HEK293 (cell line): ENCODE measurements around the gene TDRD9.

Experiments used
- CTCF ChIA-PET: fragments of 350-600 bp; formaldehyde crosslinking; extraction: SDS; loops from one replicate; lab custom pipeline; 2021; ENCODE audit warnings: antibody characterized with exemption; lab: Yijun Ruan, JAX
- POLR2A ChIA-PET: fragments of 300-600 bp; formaldehyde crosslinking; extraction: SDS; loops from one replicate; lab custom pipeline; 2020; ENCODE audit warnings: antibody characterized with exemption, inconsistent platforms; lab: Yijun Ruan, JAX
- H3K27ac ChIP-seq: fragments of 200-500 bp; sonication (Bioruptor generic); 2 replicates; pipeline ENCODE4 v1.5.1; 2014; ENCODE audit warnings: low read depth, low read length, control low read depth, inconsistent platforms; ENCODE audit errors: extremely low read depth
- H3K36me3 ChIP-seq, 2 experiments: fragments of 200-500 bp in 1 of 2; sonication (Bioruptor generic) in 1 of 2; 1 replicate in 1 of 2; 2 replicates in 1 of 2; pipeline ENCODE4 v1.5.1; 2014 to 2017; ENCODE audit warnings: inconsistent platforms in 2 of 2, low read length in 2 of 2; ENCODE audit not compliant: control insufficient read depth in 2 of 2, insufficient read depth in 1 of 2
- H3K4me1 ChIP-seq: fragments of 200-500 bp; sonication (Bioruptor generic); 2 replicates; pipeline ENCODE4 v1.5.1; 2014; ENCODE audit warnings: mild to moderate bottlenecking, low read length, inconsistent platforms; ENCODE audit not compliant: control insufficient read depth, insufficient read depth
- H3K4me3 ChIP-seq: 2 replicates; pipeline ENCODE4 v1.5.1; 2011; ENCODE audit warnings: low read depth, mild to moderate bottlenecking, control low read depth, low read length, moderate library complexity
- H3K9me3 ChIP-seq: fragments of 200-500 bp; sonication (Bioruptor generic); 2 replicates; pipeline ENCODE4 v1.5.1; 2014; ENCODE audit warnings: low read depth, low read length, inconsistent platforms; ENCODE audit not compliant: control insufficient read depth, insufficient read depth
- ATF2 ChIP-seq: fragments of 450-650 bp; formaldehyde crosslinking; IDR thresholded peaks from 2 replicates; pipeline ENCODE4 v1.5.1; 2016; ENCODE audit warnings: missing biosample characterization, missing genetic modification characterization, low read depth
- EGR2 ChIP-seq: fragments of 450-650 bp; formaldehyde crosslinking; IDR thresholded peaks from 2 replicates; pipeline ENCODE4 v1.5.1; 2016; ENCODE audit warnings: low read depth, missing biosample characterization, missing genetic modification characterization
- HIC1 ChIP-seq: fragments of 450-650 bp; formaldehyde crosslinking; IDR thresholded peaks from 2 replicates; pipeline ENCODE4 v1.5.1; 2016; ENCODE audit warnings: missing biosample characterization, missing genetic modification characterization
- HOXC10 ChIP-seq: sonication (generic); formaldehyde crosslinking; IDR thresholded peaks from 2 replicates; pipeline ENCODE4 v1.8.1; 2023; ENCODE audit warnings: mild to moderate bottlenecking, missing genetic modification reagents
- OSR2 ChIP-seq: fragments of 450-650 bp; formaldehyde crosslinking; IDR thresholded peaks from 2 replicates; pipeline ENCODE4 v1.5.1; 2016; ENCODE audit warnings: missing biosample characterization, missing genetic modification characterization
- PRDM10 ChIP-seq: fragments of 450-650 bp; formaldehyde crosslinking; IDR thresholded peaks from 2 replicates; pipeline ENCODE4 v1.5.1; 2016; ENCODE audit warnings: missing biosample characterization, missing genetic modification characterization
- SCRT1 ChIP-seq: fragments of 450-650 bp; formaldehyde crosslinking; IDR thresholded peaks from 2 replicates; pipeline ENCODE4 v1.5.1; 2016; ENCODE audit warnings: missing biosample characterization, missing genetic modification characterization, borderline replicate concordance
- ZBTB48 ChIP-seq: fragments of 450-650 bp; formaldehyde crosslinking; IDR thresholded peaks from 2 replicates; pipeline ENCODE4 v1.5.1; 2016; ENCODE audit warnings: missing biosample characterization, missing genetic modification characterization
- ZNF202 ChIP-seq: fragments of 450-650 bp; formaldehyde crosslinking; IDR thresholded peaks from 2 replicates; pipeline ENCODE4 v1.5.1; 2016; ENCODE audit warnings: missing biosample characterization, missing genetic modification characterization, borderline replicate concordance
- ZNF223 ChIP-seq: fragments of 450-650 bp; formaldehyde crosslinking; IDR thresholded peaks from 2 replicates; pipeline ENCODE4 v1.5.1; 2016; ENCODE audit warnings: missing biosample characterization, missing genetic modification characterization
- ZNF26 ChIP-seq: fragments of 450-650 bp; formaldehyde crosslinking; IDR thresholded peaks from 2 replicates; pipeline ENCODE4 v1.5.1; 2016; ENCODE audit warnings: missing biosample characterization, missing genetic modification characterization
- ZNF311 ChIP-seq: fragments of 450-650 bp; formaldehyde crosslinking; IDR thresholded peaks from 2 replicates; pipeline ENCODE4 v1.5.1; 2017; ENCODE audit warnings: missing biosample characterization, missing genetic modification characterization, borderline replicate concordance
- ZNF335 ChIP-seq: fragments of 450-650 bp; formaldehyde crosslinking; conservative IDR thresholded peaks from 2 replicates; pipeline ENCODE4 v1.5.1; 2016; ENCODE audit warnings: missing biosample characterization, missing genetic modification characterization
- ZNF394 ChIP-seq: fragments of 450-650 bp; formaldehyde crosslinking; IDR thresholded peaks from 2 replicates; pipeline ENCODE4 v1.5.1; 2016; ENCODE audit warnings: missing biosample characterization, missing genetic modification characterization, mild to moderate bottlenecking, moderate library complexity, borderline replicate concordance
- ZNF513 ChIP-seq: fragments of 450-650 bp; IDR thresholded peaks from 2 replicates; pipeline ENCODE4 v1.5.1; 2018; ENCODE audit warnings: missing biosample characterization, missing genetic modification characterization
- ZNF514 ChIP-seq: fragments of 450-650 bp; formaldehyde crosslinking; IDR thresholded peaks from 2 replicates; pipeline ENCODE4 v1.5.1; 2016; ENCODE audit warnings: missing biosample characterization, missing genetic modification characterization
- ZNF544 ChIP-seq: fragments of 450-650 bp; formaldehyde crosslinking; IDR thresholded peaks from 2 replicates; pipeline ENCODE4 v1.5.0; 2017; ENCODE audit warnings: missing biosample characterization, missing genetic modification characterization
- ZNF623 ChIP-seq: fragments of 450-650 bp; formaldehyde crosslinking; IDR thresholded peaks from 2 replicates; pipeline ENCODE4 v1.5.1; 2016; ENCODE audit warnings: missing biosample characterization, missing genetic modification characterization
- ZNF624 ChIP-seq: fragments of 450-650 bp; formaldehyde crosslinking; IDR thresholded peaks from 2 replicates; pipeline ENCODE4 v1.5.1; 2017; ENCODE audit warnings: missing biosample characterization, missing genetic modification characterization
- ZNF660 ChIP-seq: fragments of 450-650 bp; IDR thresholded peaks from 2 replicates; pipeline ENCODE4 v1.5.1; 2018; ENCODE audit warnings: missing biosample characterization, mild to moderate bottlenecking, missing genetic modification characterization
- ZNF707 ChIP-seq: fragments of 450-650 bp; formaldehyde crosslinking; IDR thresholded peaks from 2 replicates; pipeline ENCODE4 v1.5.1; 2016; ENCODE audit warnings: missing biosample characterization, missing genetic modification characterization
- ZNF776 ChIP-seq: fragments of 450-650 bp; formaldehyde crosslinking; IDR thresholded peaks from 2 replicates; pipeline ENCODE4 v1.5.0; 2017; ENCODE audit warnings: missing biosample characterization, missing genetic modification characterization, borderline replicate concordance
- ZNF791 ChIP-seq: fragments of 450-650 bp; formaldehyde crosslinking; IDR thresholded peaks from 2 replicates; pipeline ENCODE4 v1.5.1; 2016; ENCODE audit warnings: missing biosample characterization, missing genetic modification characterization

The TDRD9 gene

GRCh38 chr14:103894723-103895059 is 33.6 kb upstream of the TDRD9 start:
- ChIA-PET CTCF (interaction anchor here (1.0 kb wide), 1 partner anchor 15 kb away, joined by 3 read pairs; no protein-coding TSS in a partner anchor), POLR2A (no interaction called here)
- Histone ChIP-seq H3K4me3 (no peak overlapping the region), H3K36me3 (no peaks in the 10 kb centered on the region), H3K27ac (no peak overlapping the region), H3K4me1 (no peaks in the 10 kb centered on the region), H3K9me3 (no peaks in the 10 kb centered on the region)
- TF ChIP-seq ZNF623 (tag by site-specific recombination) = no peak
- 0 out of 2 replicates have a peak, but pooled peaks have one; percentile 17 for TF ChIP-seq HIC1 (tag by site-specific recombination)
- no peak for TF ChIP-seq ZNF544 (tag by site-specific recombination)
- TF ChIP-seq, all 188 proteins: peak for 1

- POLR2A ChIA-PET = no interaction called here
These were observed 31.7 kb upstream of the TDRD9 start for GRCh38 chr14:103896578-103896977.

More at GRCh38 chr14:103896578-103896977, 31.7 kb upstream of the TDRD9 start:
- no peak overlapping the region for H3K4me3 ChIP-seq
- H3K27ac ChIP-seq = no peak overlapping the region
- TF ChIP-seq ZNF513 (tag by site-specific recombination) (no peak), ATF2 (no peak), ZNF26 (no peak), ZNF776 (no peak), OSR2 (tag by site-specific recombination) (no peak), SCRT1 (tag by site-specific recombination) (no peak), ZNF624 (tag by site-specific recombination) (no peak), ZNF223 (tag by site-specific recombination) (no peak), ZNF202 (tag by site-specific recombination) (no peak), ZNF707 (tag by site-specific recombination) (no peak), ZNF394 (tag by site-specific recombination) (no peak), ZNF335 (tag by site-specific recombination) (no peak), ZNF660 (tag by site-specific recombination) (no peak), HOXC10 (no peak), ZBTB48 (tag by site-specific recombination) (no peak), ZNF311 (tag by site-specific recombination) (no peak), EGR2 (tag by site-specific recombination) (no peak), PRDM10 (tag by site-specific recombination) (no peak), ZNF791 (tag by site-specific recombination) (no peak), ZNF514 (tag by site-specific recombination) (no peak)
- TF ChIP-seq, all 188 proteins: peak for 0
- CTCF ChIA-PET = no interaction called here
- Histone ChIP-seq H3K9me3 (no peaks in the 10 kb centered on the region), H3K4me1 (no peaks in the 10 kb centered on the region), H3K36me3 (no peaks in the 10 kb centered on the region)
